ENCODE results near the gene KCNJ14. TPM values are rescaled to one million over a fixed set of nuclear protein-coding genes. Genes with fewer than 3 reads are reported as not detected.

Gene KCNJ14
- total and polyA plus RNA-seq, 2 of the 8 experiments (the other 6 are each of a cell fraction or from before 2014, with no cell fraction given): 0.45 to 0.89 TPM

DNA sequence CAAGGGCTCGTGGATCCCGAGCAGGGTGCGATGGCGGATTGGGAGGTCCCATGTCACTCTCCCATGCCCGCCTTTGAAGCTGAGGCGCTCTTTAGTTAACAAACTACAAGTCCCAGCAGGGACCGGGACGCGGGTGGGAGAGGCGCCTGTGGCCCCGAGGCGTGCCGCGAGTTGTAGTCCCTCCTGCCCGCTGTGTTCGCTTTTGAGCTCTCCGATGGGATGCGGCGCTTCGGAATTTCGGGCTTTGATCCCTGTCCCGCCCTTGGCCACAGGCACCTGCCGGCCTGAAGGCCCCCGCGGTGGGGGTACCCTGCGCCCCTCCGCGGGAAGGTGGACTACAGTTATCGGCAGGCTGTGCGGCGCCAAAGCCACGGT is 24.8 kb downstream of the KCNJ14 start:
- no peak overlapping the region for H2AK5ac ChIP-seq (ENCODE audit: low read depth, low read length)
- 96% methylated on average over 20 of the region's 32 CpGs; no CpG with 5 or more reads in 1 of the 2 experiments for whole genome bisulfite sequencing, 2 experiments (ENCODE audit: extremely low coverage in 1 of 2, insufficient coverage in 1 of 2, insufficient read length in 1 of 2, insufficient replicate concordance in 2 of 2, low coverage in 1 of 2, low lambda C conversion rate in 2 of 2, missing lambda C conversion rate in 1 of 2)
- no peak overlapping the region for H4K5ac ChIP-seq (ENCODE audit: insufficient read length, low read depth, low read length)
- no peaks in the 10 kb centered on the region for H3K27me3 ChIP-seq (replicated peaks in 1 of 4; ENCODE audit: control insufficient read depth in 3 of 4, extremely low read depth in 1 of 4, insufficient read depth in 3 of 4, low read length in 3 of 4)
- no peaks in the 10 kb centered on the region for H3K9me3 ChIP-seq (ENCODE audit: insufficient read depth in 2 of 2, low read depth in 1 of 2, low read length in 1 of 2)
- no peaks in the 10 kb centered on the region for H3K79me2 ChIP-seq (ENCODE audit: control insufficient read depth in 1 of 2, insufficient read depth in 2 of 2, low read length in 2 of 2)
- no peaks in the 10 kb centered on the region for H3K79me1 ChIP-seq (ENCODE audit: low read depth, low read length)
- H3K56ac ChIP-seq (replicated peaks; ENCODE audit: insufficient read length, low read depth, low read length): no peak overlapping the region
- no peak overlapping the region for H4K91ac ChIP-seq (replicated peaks; ENCODE audit: insufficient read length, low read length)
- no peak overlapping the region for H3K27ac ChIP-seq (ENCODE audit: low read depth, low read length)
- H3K36me3 ChIP-seq (ENCODE audit: control insufficient read depth in 2 of 4, insufficient read depth in 4 of 4, low read length in 3 of 4): peaks cover 10 to 42% (median 27%) of the 10 kb centered on the region in 4 experiments
- TF ChIP-seq MAFK (IDR thresholded peaks at IDR 0.05; ENCODE audit: low read depth, low read length) (no peak), POLR2AphosphoS5 (IDR thresholded peaks at IDR 0.05; ENCODE audit: low read depth, low read length) (0 out of 2 replicates have a peak, but pooled peaks have one; percentile 20), TEAD4 (IDR thresholded peaks at IDR 0.05; ENCODE audit: low read depth, low read length) (no peak)
- H3K14ac ChIP-seq (ENCODE audit: insufficient read length): no peak overlapping the region
- H2BK12ac ChIP-seq (ENCODE audit: low read depth, low read length): peak overlapping the region; percentile 68; the same call in 1 of the 2 replicates
- H2BK20ac ChIP-seq (ENCODE audit: low read length): no peak overlapping the region
- peak overlapping the region in 1 of 4 experiments; percentile 29; a peak in 1 of 8 replicates for H3K4me3 ChIP-seq (ENCODE audit: extremely low read depth in 1 of 4, insufficient read depth in 2 of 4, low read depth in 3 of 4, low read length in 4 of 4)
- no peak overlapping the region for H2BK15ac ChIP-seq (ENCODE audit: low read length)
- CTCF ChIA-PET (ENCODE audit: partially characterized antibody): interaction anchor here (3.4 kb wide), 1 partner anchor 10 kb away, joined by 18 read pairs; no protein-coding TSS in a partner anchor
- POLR2A ChIA-PET (ENCODE audit: partially characterized antibody): interaction anchor here (0.7 to 11.4 kb wide), 16 partner anchors 10 to 165 kb away, joined by 3 to 176 read pairs (median 4); partner anchors contain the start of genes FAM83E, GRWD1 and KCNJ14
- DNase-seq (ENCODE audit: low read depth in 1 of 2, low spot score in 2 of 2) (no peak), FAIRE-seq (no peak)
- H4K8ac ChIP-seq (ENCODE audit: extremely low read depth, insufficient read depth, low read length): no peak overlapping the region
- no peak overlapping the region for H2AFZ ChIP-seq (ENCODE audit: low read length)
- H3K4me2 ChIP-seq (ENCODE audit: insufficient read depth in 1 of 2, low read depth in 2 of 2, low read length in 2 of 2): peak overlapping the region in 1 of 2 experiments; percentile 47; a peak in 1 of 4 replicates
- H3K23ac ChIP-seq (ENCODE audit: insufficient read length): no peak overlapping the region
- no peak overlapping the region for H3K18ac ChIP-seq (ENCODE audit: extremely low read depth, low read length)
- H3K9ac ChIP-seq (replicated peaks in 1 of 4; ENCODE audit: extremely low read depth in 1 of 4, low read depth in 3 of 4, low read length in 3 of 4): no peak overlapping the region
- no peak overlapping the region for H2BK120ac ChIP-seq (replicated peaks; ENCODE audit: low read depth, low read length)
- H3K4ac ChIP-seq (replicated peaks; ENCODE audit: insufficient read length, low read depth, low read length): no peak overlapping the region
- H2BK5ac ChIP-seq (ENCODE audit: low read depth, low read length): no peak overlapping the region
- H3K4me1 ChIP-seq (replicated peaks in 1 of 4; ENCODE audit: control insufficient read depth in 3 of 4, insufficient read depth in 4 of 4, low read length in 3 of 4): peaks cover 0 to 1% (median 0%) of the 10 kb centered on the region in 4 experiments; a peak in 1 of 7 replicates
- peaks cover 8 to 9% of the 10 kb centered on the region in 2 experiments for H4K20me1 ChIP-seq (replicated peaks in 1 of 2; ENCODE audit: control insufficient read depth in 1 of 2, insufficient read depth in 2 of 2, low read length in 2 of 2)
- H3K23me2 ChIP-seq (ENCODE audit: low read depth, low read length): peaks cover 2% of the 10 kb centered on the region; the same call in 1 of the 2 replicates

All from H1 (cell line).